Esophagus squamous epithelium (tissue), 5 donors: ENCODE data around the gene APC. TPM values are rescaled to one million over a fixed set of nuclear protein-coding genes. Genes with fewer than 3 reads are reported as not detected.

Source experiments
- DNase-seq: peaks from one replicate; lab custom pipeline; 2025; lab: John Stamatoyannopoulos, UW
- H3K27ac ChIP-seq, 4 donors: fragments of 200-600 bp; sonication (generic); one replicate each; pipeline ENCODE4 v1.5.1; 2016 to 2019; ENCODE audit warnings: mild to moderate bottlenecking in 1 of 4
- H3K27me3 ChIP-seq, 4 donors: fragments of 200-600 bp; sonication (generic); 1 replicate in 3 of 4; 2 replicates in 1 of 4; pipeline versions ENCODE4 v1.5.1 to v1.6.0; 2017 to 2021; ENCODE audit warnings: antibody characterized with exemption in 1 of 4
- H3K36me3 ChIP-seq, 3 donors: fragments of 200-600 bp; sonication (generic); one replicate each; pipeline ENCODE4 v1.5.1; 2016 to 2019
- H3K4me1 ChIP-seq, 3 donors: fragments of 200-600 bp; sonication (generic); one replicate each; pipeline ENCODE4 v1.5.1; 2017 to 2019
- H3K4me3 ChIP-seq, 4 donors: fragments of 200-600 bp; sonication (generic); 1 replicate in 3 of 4; 2 replicates in 1 of 4; pipeline ENCODE4 v1.5.1; 2016 to 2019; ENCODE audit warnings: mild to moderate bottlenecking in 2 of 4, moderate library complexity in 1 of 4
- H3K9me3 ChIP-seq, 3 donors: fragments of 200-600 bp; sonication (generic); one replicate each; pipeline ENCODE4 v1.5.1; 2016 to 2019
- POLR2A ChIP-seq, 4 donors: fragments of 450-650 bp; IDR thresholded peaks; one replicate each; pipeline ENCODE4 v1.6.1; 2017; ENCODE audit warnings: antibody characterized with exemption in 4 of 4, mild to moderate bottlenecking in 4 of 4, moderate library complexity in 3 of 4
- WGBS, 2 donors: methylation state at CpG; one replicate each; pipeline ENCODE4 v1.1.5; 2018; 5-methylcytosine and 5-hydroxymethylcytosine counted together
- intact Hi-C: fragments of 100-400 bp; cut with DNase I; formaldehyde crosslinking; loops from one replicate; pipeline ENCODE4 v1.15.0; 2022
- total RNA-seq, 4 donors: library from RNA; depleted of rRNA; stranded (reverse); fragments of >200 nt; gene quantifications; one replicate each; pipeline ENCODE4 v1.1.0, GENCODE V29; 2016
- TF ChIP-seq, protein P1 (sequence below), 6 experiments: fragments of 450-650 bp in 4 of 6; fragments of 200-600 bp in 2 of 6; sonication (generic) in 2 of 6; IDR thresholded peaks; one replicate each; pipeline ENCODE4 v1.5.1; 2016 to 2019; ENCODE audit warnings: antibody characterized with exemption in 6 of 6, mild to moderate bottlenecking in 4 of 6, moderate library complexity in 4 of 6
- donor health status: DM: yes; HTN: yes; CAD: no.

APC gene
- total RNA-seq, 4 donors from 2014 or later = 34.7 to 75.0 (median 58.1) TPM

DNA sequence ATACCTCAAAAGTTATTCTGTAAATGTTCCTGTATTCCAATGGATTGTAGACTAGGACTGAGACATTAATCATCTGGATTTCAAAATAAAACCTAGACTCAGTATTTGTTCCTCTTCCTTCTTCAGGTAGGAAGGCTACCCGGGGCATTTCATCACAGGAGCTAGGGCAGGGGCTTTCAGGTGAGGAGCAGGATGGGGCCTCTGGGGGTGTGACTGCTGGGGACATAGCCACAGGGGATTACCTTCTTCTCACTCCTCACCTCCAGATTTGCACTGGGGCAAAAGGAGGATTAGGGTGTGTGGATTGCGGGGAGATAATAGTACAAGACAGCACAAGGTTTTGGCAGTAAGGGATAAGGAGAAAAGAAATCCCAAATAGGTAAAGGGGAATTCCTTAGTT is 85.5 kb downstream of the APC start:
- TF ChIP-seq, protein P1, sequence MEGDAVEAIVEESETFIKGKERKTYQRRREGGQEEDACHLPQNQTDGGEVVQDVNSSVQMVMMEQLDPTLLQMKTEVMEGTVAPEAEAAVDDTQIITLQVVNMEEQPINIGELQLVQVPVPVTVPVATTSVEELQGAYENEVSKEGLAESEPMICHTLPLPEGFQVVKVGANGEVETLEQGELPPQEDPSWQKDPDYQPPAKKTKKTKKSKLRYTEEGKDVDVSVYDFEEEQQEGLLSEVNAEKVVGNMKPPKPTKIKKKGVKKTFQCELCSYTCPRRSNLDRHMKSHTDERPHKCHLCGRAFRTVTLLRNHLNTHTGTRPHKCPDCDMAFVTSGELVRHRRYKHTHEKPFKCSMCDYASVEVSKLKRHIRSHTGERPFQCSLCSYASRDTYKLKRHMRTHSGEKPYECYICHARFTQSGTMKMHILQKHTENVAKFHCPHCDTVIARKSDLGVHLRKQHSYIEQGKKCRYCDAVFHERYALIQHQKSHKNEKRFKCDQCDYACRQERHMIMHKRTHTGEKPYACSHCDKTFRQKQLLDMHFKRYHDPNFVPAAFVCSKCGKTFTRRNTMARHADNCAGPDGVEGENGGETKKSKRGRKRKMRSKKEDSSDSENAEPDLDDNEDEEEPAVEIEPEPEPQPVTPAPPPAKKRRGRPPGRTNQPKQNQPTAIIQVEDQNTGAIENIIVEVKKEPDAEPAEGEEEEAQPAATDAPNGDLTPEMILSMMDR (IDR thresholded peaks at IDR 0.05) = no peak
- TF ChIP-seq POLR2A (IDR thresholded peaks at IDR 0.05) = no peak
- Histone ChIP-seq H3K27me3 (no peaks in the 10 kb centered on the region), H3K4me3 (no peak overlapping the region), H3K27ac (no peak overlapping the region), H3K36me3 (peaks cover 0 to 95% (median 4%) of the 10 kb centered on the region in 3 donors), H3K4me1 (peaks cover 0 to 11% (median 0%) of the 10 kb centered on the region in 3 donors), H3K9me3 (no peaks in the 10 kb centered on the region)
- WGBS, 2 donors = 75 to 85% methylated on average over 2 of the region's 2 CpGs
- DNase-seq = no peak
- intact Hi-C loops = no loop called here

- Histone ChIP-seq H3K36me3 (peaks cover 0 to 95% (median 8%) of the 10 kb centered on the region in 3 donors), H3K4me3 (no peak overlapping the region)
Measured at GRCh38 chr5:112823656-112824055, 86.0 kb downstream of the APC start.

DNA sequence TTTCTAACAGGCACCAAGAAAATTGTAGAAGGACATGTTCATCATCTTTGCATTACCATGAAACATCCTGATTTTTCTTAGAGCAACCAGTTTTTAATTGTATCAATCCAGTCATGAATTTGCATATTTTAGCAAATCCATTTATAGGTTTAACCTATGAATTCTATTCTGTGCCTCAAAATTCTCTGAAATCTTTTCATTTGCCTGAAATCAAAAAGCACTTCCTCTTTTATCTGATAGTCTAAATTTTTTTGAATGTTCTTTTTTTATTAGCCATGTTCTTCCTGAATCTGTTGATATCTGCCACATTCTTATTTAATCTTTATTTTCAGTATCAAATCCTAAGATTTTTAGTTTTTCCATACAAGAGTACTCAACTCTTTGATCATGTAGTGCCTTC is 86.5 kb downstream of the APC start:
- H3K4me3 ChIP-seq = no peak overlapping the region
- no peak for DNase-seq
- no peaks in the 10 kb centered on the region for H3K9me3 ChIP-seq
- H3K36me3 ChIP-seq = peaks cover 0 to 95% (median 13%) of the 10 kb centered on the region in 3 donors
- H3K4me1 ChIP-seq = peaks cover 0 to 11% (median 0%) of the 10 kb centered on the region in 3 donors
- TF ChIP-seq, protein P1 (IDR thresholded peaks at IDR 0.05) = no peak
- TF ChIP-seq POLR2A (IDR thresholded peaks at IDR 0.05) = no peak
- no peaks in the 10 kb centered on the region for H3K27me3 ChIP-seq
- no peak overlapping the region for H3K27ac ChIP-seq
- intact Hi-C loops = no loop called here

More at GRCh38 chr5:112823656-112824055, 86.0 kb downstream of the APC start:
- no peaks in the 10 kb centered on the region for H3K9me3 ChIP-seq
- TF ChIP-seq POLR2A (IDR thresholded peaks at IDR 0.05) = no peak
- TF ChIP-seq, protein P1 (IDR thresholded peaks at IDR 0.05) = no peak
- no peaks in the 10 kb centered on the region for H3K27me3 ChIP-seq
- no peak overlapping the region for H3K27ac ChIP-seq
- intact Hi-C loops = no loop called here
- 63 to 78% methylated on average over 2 of the region's 2 CpGs for WGBS, 2 donors
- peaks cover 0 to 11% (median 0%) of the 10 kb centered on the region in 3 donors for H3K4me1 ChIP-seq
- no peak for DNase-seq

- 93 to 96% methylated on average over 2 of the region's 2 CpGs for WGBS, 2 donors
- H3K4me3 ChIP-seq = no peak overlapping the region
- no peaks in the 10 kb centered on the region for H3K9me3 ChIP-seq
- intact Hi-C loops = no loop called here
- no peak for DNase-seq
- no peak for TF ChIP-seq POLR2A (IDR thresholded peaks at IDR 0.05)
- TF ChIP-seq, protein P1 (IDR thresholded peaks at IDR 0.05) = no peak
- no peak overlapping the region for H3K27ac ChIP-seq
- no peaks in the 10 kb centered on the region for H3K4me1 ChIP-seq
- peaks cover 0 to 87% (median 17%) of the 10 kb centered on the region in 3 donors for H3K36me3 ChIP-seq
- H3K27me3 ChIP-seq = no peaks in the 10 kb centered on the region
Measured at GRCh38 chr5:112830378-112830777, 92.7 kb downstream of the APC start.

- DNase-seq = no peak
- Histone ChIP-seq H3K4me3 (no peak overlapping the region), H3K4me1 (no peaks in the 10 kb centered on the region), H3K9me3 (no peaks in the 10 kb centered on the region), H3K27ac (no peak overlapping the region), H3K27me3 (no peaks in the 10 kb centered on the region), H3K36me3 (peaks cover 0 to 88% (median 15%) of the 10 kb centered on the region in 3 donors)
- TF ChIP-seq, protein P1 (IDR thresholded peaks at IDR 0.05) = no peak
- TF ChIP-seq POLR2A (IDR thresholded peaks at IDR 0.05) = no peak
- intact Hi-C loops = no loop called here
- WGBS, 2 donors = 96 to 97% methylated on average over 11 to 13 of the region's 13 CpGs
Measured at GRCh38 chr5:112833971-112834370, 96.3 kb downstream of the APC start.
